Hematopoietic multipotent progenitor cell treated with erythropoietin and hydrocortisone succinate and interleukin-3 and kit ligand, for 17 days (in vitro differentiated cells): Measurements from ENCODE around the gene ARFGAP1.

Experiments used
- DNase-seq: peaks from one replicate; pipeline ENCODE4 v3.0.0-alpha.2; 2015; ENCODE audit warnings: low spot score

ARFGAP1 gene

GRCh38 chr20:63259734-63260460, 12.7 kb upstream of the ARFGAP1 start:
- no peak for DNase-seq

- no peak for DNase-seq
Observed at GRCh38 chr20:63260521-63260920, 12.1 kb upstream of the ARFGAP1 start.

GRCh38 chr20:63261060-63261794, 11.4 kb upstream of the ARFGAP1 start:
- DNase-seq = no peak

- no peak for DNase-seq
Observed at GRCh38 chr20:63261795-63262528, 10.7 kb upstream of the ARFGAP1 start.

GRCh38 chr20:63262836-63263235, 9.8 kb upstream of the ARFGAP1 start:
- DNase-seq = no peak

GRCh38 chr20:63264000-63264399, 8.6 kb upstream of the ARFGAP1 start:
- DNase-seq = no peak

GRCh38 chr20:63264519-63264918, 8.1 kb upstream of the ARFGAP1 start:
- DNase-seq = no peak

- DNase-seq = no peak
Observed at GRCh38 chr20:63265891-63266515, 6.6 kb upstream of the ARFGAP1 start.

- no peak for DNase-seq
Observed at GRCh38 chr20:63267691-63268090, 4.9 kb upstream of the ARFGAP1 start.

GRCh38 chr20:63268256-63268655, 4.4 kb upstream of the ARFGAP1 start:
- no peak for DNase-seq

GRCh38 chr20:63268671-63269439, 3.8 kb upstream of the ARFGAP1 start:
- DNase-seq = no peak

GRCh38 chr20:63269724-63270123, 2.9 kb upstream of the ARFGAP1 start:
- DNase-seq = no peak

- no peak for DNase-seq
Observed at GRCh38 chr20:63270606-63271325, 1.8 kb upstream of the ARFGAP1 start.

GRCh38 chr20:63273059-63273579, 506 bp downstream of the ARFGAP1 start:
- no peak for DNase-seq

GRCh38 chr20:63273635-63274380, 1.2 kb downstream of the ARFGAP1 start:
- DNase-seq = no peak

GRCh38 chr20:63274381-63275228, 2.0 kb downstream of the ARFGAP1 start:
- DNase-seq = no peak

- DNase-seq = no peak
Observed at GRCh38 chr20:63275825-63276224, 3.2 kb downstream of the ARFGAP1 start.

- DNase-seq = no peak
Observed at GRCh38 chr20:63276956-63277355, 4.3 kb downstream of the ARFGAP1 start.
